Measurements from ENCODE around the gene CCL4L2. TPM values are rescaled to one million over a fixed set of nuclear protein-coding genes. Genes with fewer than 3 reads are reported as not detected.
"Not testable (repeated sequence)": the region's sequence is repeated elsewhere in the genome, so short reads cannot be mapped to it uniquely, and the experiment has no call there.

Gene CCL4L2
- total and polyA plus RNA-seq, 12 donors, result 0.12 to 17.1 (median 0.85) TPM; not detected in 7

DNA sequence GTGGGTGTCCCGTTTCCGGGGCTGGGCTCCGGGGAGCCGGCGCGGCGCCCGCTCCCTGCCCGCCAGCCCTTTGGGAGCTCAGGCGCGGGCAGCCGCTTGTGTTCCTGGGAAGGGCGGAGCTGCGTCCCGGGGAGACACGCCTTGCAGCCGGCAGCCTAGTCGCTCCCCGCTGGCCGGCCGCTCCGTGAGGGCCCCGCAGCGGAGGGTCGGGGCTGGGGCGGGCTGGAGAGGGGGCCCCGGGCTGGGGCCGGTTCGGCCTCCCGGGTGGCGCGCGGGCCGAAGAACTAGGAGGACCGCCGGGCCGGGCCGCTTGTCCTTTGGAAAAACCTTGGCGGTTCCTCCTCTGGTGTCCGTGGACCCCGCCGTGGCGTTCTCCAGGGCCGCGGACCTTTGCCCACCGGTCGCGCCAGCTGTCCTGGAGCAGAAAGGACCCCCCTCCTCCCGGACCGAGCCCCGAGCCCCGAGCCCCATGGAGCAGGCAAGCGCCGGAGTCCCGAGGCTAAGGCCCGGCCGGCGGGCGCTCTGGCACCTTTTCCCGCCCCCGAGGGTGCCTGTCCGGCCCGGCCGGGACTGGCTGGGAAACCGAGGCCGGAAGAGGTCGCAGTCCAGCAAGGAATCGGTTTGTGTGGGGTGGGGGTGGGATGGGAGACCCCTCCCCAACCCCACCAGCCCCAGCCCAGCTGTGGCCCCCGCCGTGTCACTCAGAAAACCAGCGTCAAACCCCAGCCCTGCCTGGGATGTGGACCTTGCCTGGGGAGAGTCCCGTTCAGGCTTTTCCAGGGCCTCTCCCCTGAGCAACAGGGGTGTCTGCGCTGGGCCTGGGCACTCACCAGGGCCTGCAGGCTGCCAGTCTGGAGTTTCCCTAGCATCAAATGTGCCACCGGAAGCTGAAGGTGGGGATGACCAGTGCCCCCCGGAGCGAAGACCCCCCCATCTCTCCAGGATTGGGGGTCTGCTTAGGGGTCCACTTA lies 27.6 kb upstream of the CCL4L2 start:
- H3K36me3 ChIP-seq, result no peaks in the 10 kb centered on the region
- 5 to 6% methylated on average over 49 to 76 of the region's 76 CpGs for WGBS, 2 donors
- intact Hi-C loops (cut with DNase I), result loop anchor here in 3 of 10 donors (5.0 to 10.0 kb wide), 2 partner anchors 68 to 294 kb away; no protein-coding TSS in a partner anchor
- ATAC-seq, result peak; percentile 84 to 91 (median 88)
- H3K27ac ChIP-seq, result peak overlapping the region in 6 of 10 donors; percentile 51 to 90 (median 70)
- peak; percentile 73 to 85 for DNase-seq
- TF ChIP-seq, protein P1, sequence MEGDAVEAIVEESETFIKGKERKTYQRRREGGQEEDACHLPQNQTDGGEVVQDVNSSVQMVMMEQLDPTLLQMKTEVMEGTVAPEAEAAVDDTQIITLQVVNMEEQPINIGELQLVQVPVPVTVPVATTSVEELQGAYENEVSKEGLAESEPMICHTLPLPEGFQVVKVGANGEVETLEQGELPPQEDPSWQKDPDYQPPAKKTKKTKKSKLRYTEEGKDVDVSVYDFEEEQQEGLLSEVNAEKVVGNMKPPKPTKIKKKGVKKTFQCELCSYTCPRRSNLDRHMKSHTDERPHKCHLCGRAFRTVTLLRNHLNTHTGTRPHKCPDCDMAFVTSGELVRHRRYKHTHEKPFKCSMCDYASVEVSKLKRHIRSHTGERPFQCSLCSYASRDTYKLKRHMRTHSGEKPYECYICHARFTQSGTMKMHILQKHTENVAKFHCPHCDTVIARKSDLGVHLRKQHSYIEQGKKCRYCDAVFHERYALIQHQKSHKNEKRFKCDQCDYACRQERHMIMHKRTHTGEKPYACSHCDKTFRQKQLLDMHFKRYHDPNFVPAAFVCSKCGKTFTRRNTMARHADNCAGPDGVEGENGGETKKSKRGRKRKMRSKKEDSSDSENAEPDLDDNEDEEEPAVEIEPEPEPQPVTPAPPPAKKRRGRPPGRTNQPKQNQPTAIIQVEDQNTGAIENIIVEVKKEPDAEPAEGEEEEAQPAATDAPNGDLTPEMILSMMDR (IDR thresholded peaks at IDR 0.05), result peak in 3 of 9 donors; percentile 22 to 36 (median 25)
- peaks cover 0 to 18% (median 0%) of the 10 kb centered on the region in 9 donors for H3K4me1 ChIP-seq
- H3K9me3 ChIP-seq, result no peaks in the 10 kb centered on the region
- H3K27me3 ChIP-seq, result peaks cover 0 to 41% (median 7%) of the 10 kb centered on the region in 7 donors
- peak overlapping the region; percentile 30 to 87 (median 64) for H3K4me3 ChIP-seq

DNA sequence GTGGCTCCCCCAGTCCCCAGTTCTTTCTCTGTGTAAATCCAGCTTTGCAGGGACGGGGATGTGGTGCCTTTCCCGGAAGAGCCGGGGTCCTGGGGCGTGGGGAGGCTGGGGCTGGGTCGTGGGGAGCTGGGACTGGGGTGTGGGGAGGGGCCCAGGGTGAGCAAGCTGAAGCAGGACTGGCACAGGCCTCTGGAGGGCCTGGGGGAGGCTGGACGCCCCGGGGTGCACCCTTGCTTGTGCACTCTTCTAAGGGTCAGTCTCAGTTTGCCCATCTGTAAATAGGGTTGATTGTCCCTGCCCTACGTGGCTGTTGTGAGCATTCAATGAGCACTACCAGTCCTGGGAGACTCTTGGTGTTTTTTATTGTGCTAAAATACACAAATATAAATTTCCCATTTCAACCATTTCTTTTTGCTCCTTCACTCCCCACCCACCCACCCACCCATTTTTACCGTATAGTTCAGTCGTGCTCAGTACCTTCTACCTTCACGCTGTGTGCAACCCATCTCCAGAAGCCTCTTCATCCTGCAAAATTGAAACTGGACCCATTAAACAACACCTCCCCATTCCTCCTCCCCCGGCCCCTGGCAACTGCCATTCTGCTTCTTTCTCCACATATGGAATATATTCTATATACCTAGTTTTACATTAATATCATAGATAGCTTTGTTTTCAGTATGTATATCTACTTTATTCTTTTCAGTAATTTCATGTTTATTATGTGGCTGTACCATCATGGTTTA lies 26.7 kb upstream of the CCL4L2 start:
- peak overlapping the region in 3 of 10 donors; percentile 72 to 90 (median 78) for H3K27ac ChIP-seq
- intact Hi-C loops (cut with DNase I), result loop anchor here in 3 of 10 donors (5.0 to 10.0 kb wide), 2 partner anchors 69 to 293 kb away; no protein-coding TSS in a partner anchor
- WGBS, 2 donors, result 78 to 82% methylated on average over 12 of the region's 12 CpGs
- ATAC-seq, result peak in 2 of 8 donors; percentile 2
- TF ChIP-seq, protein P1 (IDR thresholded peaks at IDR 0.05), result no peak
- H3K9me3 ChIP-seq, result no peaks in the 10 kb centered on the region
- no peak for DNase-seq
- peaks cover 0 to 41% (median 7%) of the 10 kb centered on the region in 7 donors for H3K27me3 ChIP-seq
- no peaks in the 10 kb centered on the region for H3K36me3 ChIP-seq
- peaks cover 0 to 23% (median 0%) of the 10 kb centered on the region in 9 donors for H3K4me1 ChIP-seq
- peak overlapping the region in 6 of 10 donors; percentile 55 to 87 (median 66) for H3K4me3 ChIP-seq

DNA sequence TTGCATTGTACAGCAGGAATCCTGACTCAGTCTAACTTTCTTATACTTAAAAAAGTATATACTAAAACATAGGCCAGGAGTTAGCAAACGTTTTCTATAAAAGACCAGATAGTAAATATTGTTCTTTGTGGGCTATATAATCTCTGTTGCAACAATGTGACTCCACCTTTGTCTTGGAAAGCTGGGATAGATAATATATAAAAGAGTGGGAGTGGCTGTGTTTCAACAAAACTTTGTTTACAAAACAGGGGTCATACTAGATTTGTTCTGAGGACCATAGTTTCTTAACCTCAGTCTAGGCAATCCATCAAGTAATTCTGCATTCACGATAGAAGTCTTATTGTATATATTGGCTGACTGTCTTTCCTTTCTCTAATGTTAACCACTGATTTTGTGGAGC lies 25.4 kb upstream of the CCL4L2 start:
- intact Hi-C loops (cut with DNase I), result loop anchor here in 2 of 10 donors (10.0 kb wide), 1 partner anchor 71 kb away; no protein-coding TSS in a partner anchor

DNA sequence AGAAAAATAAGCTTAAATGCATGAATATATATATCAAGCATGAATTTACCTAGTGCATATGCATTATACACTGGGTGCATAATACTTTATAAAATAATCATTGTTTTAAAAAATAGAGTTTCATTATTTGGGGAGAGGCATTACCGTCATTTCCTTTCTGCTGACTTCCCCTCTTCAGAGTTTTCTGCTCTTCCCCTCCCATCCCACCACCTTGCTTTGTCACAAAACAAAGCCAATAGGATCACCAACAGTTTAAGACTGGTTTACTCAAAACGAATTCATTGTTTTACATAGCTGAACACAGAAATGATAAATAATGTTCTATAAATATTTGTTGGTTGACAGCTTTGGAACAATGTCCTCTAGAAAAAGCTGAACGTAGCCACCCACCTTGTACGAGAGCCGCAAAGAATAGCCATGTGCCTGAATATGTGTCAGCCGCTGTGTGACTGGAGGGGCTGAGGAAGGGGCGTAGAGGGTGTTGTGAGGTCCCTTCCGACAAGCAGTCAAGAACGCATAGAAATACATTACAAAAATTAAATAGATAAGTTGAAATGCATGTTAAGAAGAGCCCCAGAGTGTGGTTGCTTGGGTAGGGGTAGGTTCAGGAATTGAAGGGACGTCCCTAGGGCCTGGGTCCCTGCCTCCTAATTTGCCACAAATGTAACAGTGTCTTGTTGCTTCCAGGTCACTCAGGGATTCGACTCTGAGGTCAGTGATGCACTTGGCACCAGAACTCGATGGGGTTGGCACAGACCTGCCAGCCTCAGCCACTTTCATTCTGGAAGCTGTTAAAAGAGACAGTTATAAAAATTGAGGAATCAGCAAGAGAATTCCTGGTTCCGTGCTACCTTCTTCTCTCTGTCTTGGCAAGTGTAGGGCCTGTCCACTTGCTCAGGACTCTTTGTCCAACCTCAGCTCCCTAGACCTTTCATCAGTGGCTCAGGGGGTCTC lies 23.8 kb upstream of the CCL4L2 start:
- WGBS, 2 donors, result 79 to 83% methylated on average over 13 of the region's 13 CpGs
- Histone ChIP-seq H3K27ac (peak overlapping the region in 3 of 10 donors; percentile 14 to 74 (median 18)), H3K4me1 (peaks cover 0 to 34% (median 0%) of the 10 kb centered on the region in 9 donors), H3K27me3 (peaks cover 0 to 39% (median 7%) of the 10 kb centered on the region in 7 donors)
- intact Hi-C loops (cut with DNase I), result loop anchor here in 3 of 10 donors (2.0 to 10.0 kb wide), 2 partner anchors 72 to 76 kb away; no protein-coding TSS in a partner anchor
- H3K4me3 ChIP-seq, H3K9me3 ChIP-seq, H3K36me3 ChIP-seq, ATAC-seq, DNase-seq: not testable (repeated sequence)

More for the DNA sequence above, 25.4 kb upstream of the CCL4L2 start:
- no peak for DNase-seq
- WGBS, 2 donors, result 52 to 62% methylated on average over 2 of the region's 2 CpGs
- no peak overlapping the region for H3K27ac ChIP-seq
- H3K9me3 ChIP-seq, result no peaks in the 10 kb centered on the region
- TF ChIP-seq, protein P1 (IDR thresholded peaks at IDR 0.05), result no peak
- H3K27me3 ChIP-seq, result peaks cover 0 to 41% (median 7%) of the 10 kb centered on the region in 7 donors
- no peak overlapping the region for H3K4me3 ChIP-seq
- peaks cover 0 to 28% (median 0%) of the 10 kb centered on the region in 9 donors for H3K4me1 ChIP-seq
- no peaks in the 10 kb centered on the region for H3K36me3 ChIP-seq
- ATAC-seq, result no peak

DNA sequence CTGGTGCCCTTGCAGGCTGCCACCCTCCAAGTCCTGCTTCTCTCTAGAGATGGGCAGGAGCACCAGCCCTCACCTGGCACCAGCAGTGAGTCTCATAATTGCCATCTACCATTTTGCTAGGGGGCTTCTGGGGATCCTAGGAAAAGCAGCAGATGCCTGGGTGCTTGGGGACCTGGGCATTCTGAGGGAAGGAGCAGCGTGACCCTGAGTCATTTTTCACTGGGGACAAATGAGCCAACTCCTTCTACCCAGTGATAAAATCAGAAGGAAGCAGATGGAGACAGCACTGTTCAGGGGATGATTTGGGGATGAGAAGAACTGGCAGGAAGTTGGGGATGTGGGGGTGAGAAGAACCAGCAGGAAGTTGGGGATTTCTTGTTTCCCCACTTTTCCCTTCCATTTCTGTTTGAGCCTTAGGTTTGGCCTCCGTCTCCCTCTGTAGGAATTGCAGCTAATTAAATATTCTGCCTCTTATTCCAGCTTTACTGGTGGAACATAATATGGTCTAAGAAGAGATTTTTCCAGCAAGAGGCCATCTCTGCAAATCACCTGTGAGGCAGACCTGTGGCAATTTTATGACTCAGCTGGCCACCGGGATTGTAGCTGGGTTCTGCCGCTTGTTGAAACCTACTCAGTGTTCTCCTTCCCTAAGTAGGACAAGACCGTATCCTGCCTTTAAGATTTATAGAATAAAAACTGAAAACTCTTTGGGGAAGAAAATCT lies 22.8 kb upstream of the CCL4L2 start:
- intact Hi-C loops (cut with DNase I), result loop anchor here in 3 of 10 donors (2.0 to 10.0 kb wide), 2 partner anchors 73 to 77 kb away; no protein-coding TSS in a partner anchor

More for the DNA sequence above, 22.8 kb upstream of the CCL4L2 start:
- H3K9me3 ChIP-seq, H3K36me3 ChIP-seq, DNase-seq, H3K4me3 ChIP-seq, ATAC-seq: not testable (repeated sequence)
- peaks cover 0 to 32% (median 1%) of the 10 kb centered on the region in 7 donors for H3K27me3 ChIP-seq
- peaks cover 0 to 35% (median 0%) of the 10 kb centered on the region in 9 donors for H3K4me1 ChIP-seq
- WGBS, 2 donors, result 65 to 73% methylated on average over 5 of the region's 5 CpGs
- peak overlapping the region in 3 of 10 donors; percentile 18 to 74 (median 35) for H3K27ac ChIP-seq

All from heart right ventricle (tissue), 16 donors.